H9 (cell line): ENCODE results near the gene METTL17. TPM values are rescaled to one million over a fixed set of nuclear protein-coding genes. Genes with fewer than 3 reads are reported as not detected.

Experiments
- DNase-seq: peaks from one replicate; pipeline ENCODE4 v3.0.0-alpha.2; 2017
- H2AFZ ChIP-seq: one replicate; pipeline ENCODE4 v1.6.1; 2013; ENCODE audit warnings: mild to moderate bottlenecking, low read length, control low read depth, moderate library complexity
- H2AK5ac ChIP-seq: 2 replicates; pipeline ENCODE4 v1.6.1; 2013; ENCODE audit warnings: low read length, control low read depth, mixed read lengths; ENCODE audit not compliant: insufficient read length
- H2BK120ac ChIP-seq: one replicate; pipeline ENCODE4 v1.6.1; 2013; ENCODE audit warnings: low read depth, mild to moderate bottlenecking, low read length, control low read depth, inconsistent platforms; ENCODE audit not compliant: poor library complexity, severe bottlenecking
- H2BK12ac ChIP-seq: 2 replicates; pipeline ENCODE4 v1.6.1; 2013; ENCODE audit warnings: low read length, control low read depth, mixed read lengths, low read depth; ENCODE audit not compliant: insufficient read length
- H2BK15ac ChIP-seq: 2 replicates; pipeline ENCODE4 v1.6.1; 2013; ENCODE audit warnings: low read depth, low read length, control low read depth
- H2BK20ac ChIP-seq: one replicate; pipeline ENCODE4 v1.6.1; 2013; ENCODE audit warnings: low read depth, mild to moderate bottlenecking, low read length, control low read depth, inconsistent platforms; ENCODE audit not compliant: poor library complexity, severe bottlenecking
- H2BK5ac ChIP-seq: 2 replicates; pipeline ENCODE4 v1.6.1; 2013; ENCODE audit warnings: low read length, control low read depth, mixed read lengths; ENCODE audit not compliant: insufficient read length
- H3K14ac ChIP-seq: 2 replicates; pipeline ENCODE4 v1.6.1; 2013; ENCODE audit warnings: low read length, control low read depth; ENCODE audit not compliant: insufficient read depth
- H3K18ac ChIP-seq: 2 replicates; pipeline ENCODE4 v1.6.1; 2013; ENCODE audit warnings: low read depth, mild to moderate bottlenecking, mixed read lengths, low read length, control low read depth; ENCODE audit not compliant: insufficient read length
- H3K23ac ChIP-seq: 2 replicates; pipeline ENCODE4 v1.6.1; 2013; ENCODE audit warnings: low read length, control low read depth, mixed read lengths, low read depth; ENCODE audit not compliant: insufficient read length
- H3K23me2 ChIP-seq: 2 replicates; pipeline ENCODE4 v1.6.1; 2013; ENCODE audit warnings: low read depth, mild to moderate bottlenecking, mixed read lengths, low read length, control low read depth; ENCODE audit not compliant: insufficient read length, poor library complexity, severe bottlenecking
- H3K27ac ChIP-seq: 2 replicates; pipeline ENCODE4 v1.5.1; 2013; ENCODE audit warnings: low read length, control low read depth, mixed read lengths, low read depth; ENCODE audit not compliant: insufficient read length
- H3K27me3 ChIP-seq: 2 replicates; pipeline ENCODE4 v1.6.1; 2013; ENCODE audit warnings: low read length, control low read depth, inconsistent platforms; ENCODE audit not compliant: insufficient read depth
- H3K4ac ChIP-seq: 2 replicates; pipeline ENCODE4 v1.6.1; 2013; ENCODE audit warnings: low read depth, mild to moderate bottlenecking, control low read depth, inconsistent platforms, low read length, moderate library complexity
- H3K4me1 ChIP-seq: 2 replicates; pipeline ENCODE4 v1.6.1; 2013; ENCODE audit warnings: low read length, control low read depth, inconsistent platforms; ENCODE audit not compliant: insufficient read depth
- H3K4me2 ChIP-seq: 2 replicates; pipeline ENCODE4 v1.6.1; 2013; ENCODE audit warnings: low read length, control low read depth, mixed read lengths; ENCODE audit not compliant: insufficient read length, insufficient read depth
- H3K56ac ChIP-seq: 2 replicates; pipeline ENCODE4 v1.6.1; 2013; ENCODE audit warnings: low read depth, mild to moderate bottlenecking, mixed read lengths, low read length, control low read depth; ENCODE audit not compliant: insufficient read length
- H3K79me1 ChIP-seq: 2 replicates; pipeline ENCODE4 v1.6.1; 2013; ENCODE audit warnings: low read depth, mild to moderate bottlenecking, moderate library complexity, low read length, control low read depth, inconsistent platforms; ENCODE audit not compliant: insufficient read depth, poor library complexity, severe bottlenecking
- H3K79me2 ChIP-seq: 2 replicates; pipeline ENCODE4 v1.6.1; 2013; ENCODE audit warnings: low read length, control low read depth, inconsistent platforms; ENCODE audit not compliant: insufficient read depth
- H3K9ac ChIP-seq: 2 replicates; pipeline ENCODE4 v1.6.1; 2013; ENCODE audit warnings: low read length, control low read depth, mixed read lengths; ENCODE audit not compliant: insufficient read length; ENCODE audit errors: extremely low read depth
- H3K9me3 ChIP-seq: one replicate; pipeline ENCODE4 v1.6.1; 2013; ENCODE audit warnings: low read depth, low read length, inconsistent platforms; ENCODE audit not compliant: control insufficient read depth
- H3T11ph ChIP-seq: one replicate; pipeline ENCODE4 v1.6.1; 2013; ENCODE audit warnings: mild to moderate bottlenecking, low read length, control low read depth, inconsistent platforms
- H4K20me1 ChIP-seq: one replicate; pipeline ENCODE4 v1.6.1; 2013; ENCODE audit not compliant: control insufficient read depth, insufficient read length, insufficient read depth
- H4K5ac ChIP-seq: 2 replicates; pipeline ENCODE4 v1.6.1; 2013; ENCODE audit warnings: low read depth, mild to moderate bottlenecking, mixed read lengths, low read length, control low read depth; ENCODE audit not compliant: insufficient read length
- H4K8ac ChIP-seq: replicated peaks from 2 replicates; pipeline ENCODE4 v1.6.1; 2013; ENCODE audit warnings: low read length, control low read depth, mixed read lengths, low read depth; ENCODE audit not compliant: insufficient read length
- H4K91ac ChIP-seq: 2 replicates; pipeline ENCODE4 v1.6.1; 2013; ENCODE audit warnings: low read depth, mild to moderate bottlenecking, moderate library complexity, mixed read lengths, low read length, control low read depth; ENCODE audit not compliant: insufficient read length
- H3K27ac Mint-ChIP-seq, 3 experiments: 2 replicates in 2 of 3; 3 replicates in 1 of 3; pipeline ENCODE4 v1.8.0; 2020 to 2021; ENCODE audit warnings: mixed read lengths in 3 of 3, mild to moderate bottlenecking in 1 of 3, moderate library complexity in 1 of 3
- H3K27me3 Mint-ChIP-seq: 2 replicates; pipeline ENCODE4 v1.8.0; 2021; ENCODE audit warnings: low read depth, mild to moderate bottlenecking, moderate library complexity, mixed read lengths
- H3K36me3 Mint-ChIP-seq, 3 experiments: 2 replicates in 2 of 3; 3 replicates in 1 of 3; pipeline ENCODE4 v1.8.0; 2020 to 2021; ENCODE audit warnings: low read depth in 3 of 3, mixed read lengths in 3 of 3; ENCODE audit not compliant: insufficient read depth in 1 of 3
- H3K4me1 Mint-ChIP-seq, 2 experiments: 2 replicates each; pipeline ENCODE4 v1.8.0; 2020; ENCODE audit warnings: mixed read lengths in 2 of 2
- H3K4me3 Mint-ChIP-seq, 2 experiments: 2 replicates in 1 of 2; 3 replicates in 1 of 2; pipeline ENCODE4 v1.8.0; 2020 to 2021; ENCODE audit warnings: mild to moderate bottlenecking in 2 of 2, mixed read lengths in 2 of 2, moderate library complexity in 1 of 2
- H3K9me3 Mint-ChIP-seq, 2 experiments: 2 replicates in 1 of 2; 3 replicates in 1 of 2; pipeline ENCODE4 v1.8.0; 2020; ENCODE audit warnings: mild to moderate bottlenecking in 2 of 2, mixed read lengths in 2 of 2, moderate library complexity in 1 of 2
- CTCF ChIP-seq: fragments of 200-600 bp; sonication (generic); conservative IDR thresholded peaks from 3 replicates; pipeline ENCODE4 v1.8.0; 2021; ENCODE audit warnings: antibody characterized with exemption, mild to moderate bottlenecking
- WGBS: extraction: QIAGEN DNeasy Blood & Tissue Kit; methylation state at CpG from one replicate; pipeline ENCODE4 v1.1.7; 2013; ENCODE audit warnings: missing lambda C conversion rate, low lambda C conversion rate, mixed read lengths; ENCODE audit not compliant: insufficient read length; ENCODE audit errors: extremely low coverage; 5-methylcytosine and 5-hydroxymethylcytosine counted together
- total RNA-seq: library from RNA; stranded (reverse); gene quantifications from 2 replicates; pipeline ENCODE4 v1.2.1, GENCODE V29; 2021

Gene METTL17
- total RNA-seq, 1 experiment from 2014 or later: 81.4 TPM

- Histone ChIP-seq H2AK5ac (no peak overlapping the region), H3K27ac (no peak overlapping the region), H3K23ac (no peak overlapping the region), H3K4me1 (peaks cover 4% of the 10 kb centered on the region; the same call in 1 of the 2 replicates), H3T11ph (no peak overlapping the region), H3K79me1 (no peaks in the 10 kb centered on the region), H3K9me3 (no peaks in the 10 kb centered on the region), H2AFZ (no peak overlapping the region), H3K23me2 (peaks cover 12% of the 10 kb centered on the region), H2BK15ac (no peak overlapping the region), H4K8ac (no peak overlapping the region), H2BK20ac (no peak overlapping the region), H3K79me2 (no peaks in the 10 kb centered on the region), H3K4ac (no peak overlapping the region), H3K27me3 (peaks cover 8% of the 10 kb centered on the region; the same call in 1 of the 2 replicates), H3K14ac (no peak overlapping the region), H3K56ac (no peak overlapping the region), H3K9ac (peak overlapping the region; percentile 1), H3K4me2 (peak overlapping the region; percentile 69), H3K18ac (no peak overlapping the region), H4K20me1 (no peaks in the 10 kb centered on the region), H4K5ac (no peak overlapping the region), H2BK120ac (no peak overlapping the region), H4K91ac (no peak overlapping the region), H2BK5ac (no peak overlapping the region), H2BK12ac (no peak overlapping the region)
- H3K36me3 Mint-ChIP-seq: peaks cover 6 to 21% (median 6%) of the 10 kb centered on the region in 3 experiments; a peak in 3 of 7 replicates
- peak overlapping the region; percentile 81 to 96 for H3K4me3 Mint-ChIP-seq
- DNase-seq: no peak
- TF ChIP-seq CTCF: no peak
- no peaks in the 10 kb centered on the region for H3K9me3 Mint-ChIP-seq
- WGBS: no CpG with 5 or more reads among the region's 17 CpGs
- H3K27me3 Mint-ChIP-seq: peaks cover 55% of the 10 kb centered on the region
- peaks cover 35 to 41% of the 10 kb centered on the region in 2 experiments for H3K4me1 Mint-ChIP-seq
- H3K27ac Mint-ChIP-seq: no peak overlapping the region
Observed at GRCh38 chr14:21023817-21024584, 34.2 kb downstream of the METTL17 start.
